Transverse colon (tissue), 4 donors: ENCODE results near the gene GABRR2. TPM values are rescaled to one million over a fixed set of nuclear protein-coding genes. Genes with fewer than 3 reads are reported as not detected.

Experiments used
- DNase-seq: peaks from one replicate; pipeline ENCODE4 v3.0.0-alpha.2; 2019
- H3K27ac ChIP-seq, 4 donors: fragments of 200-600 bp; sonication (generic); 2 replicates each; pipeline ENCODE4 v1.5.1; 2016 to 2018; ENCODE audit warnings: inconsistent platforms in 4 of 4
- H3K27me3 ChIP-seq: fragments of 200-600 bp; sonication (generic); 2 replicates; pipeline ENCODE4 v1.5.1; 2017; ENCODE audit warnings: inconsistent platforms
- H3K36me3 ChIP-seq, 4 donors: fragments of 200-600 bp; sonication (generic); 2 replicates each; pipeline ENCODE4 v1.5.1; 2017 to 2019; ENCODE audit warnings: inconsistent platforms in 4 of 4
- H3K4me1 ChIP-seq, 4 donors: fragments of 200-600 bp; sonication (generic); 2 replicates each; pipeline ENCODE4 v1.5.1; 2017 to 2020; ENCODE audit warnings: inconsistent platforms in 4 of 4
- H3K4me3 ChIP-seq, 4 donors: fragments of 200-600 bp; sonication (generic); 1 replicate in 1 of 4; 2 replicates in 3 of 4; pipeline versions ENCODE4 v1.5.1 to v1.6.1; 2017 to 2019; ENCODE audit warnings: inconsistent platforms in 4 of 4
- H3K9me3 ChIP-seq, 2 donors: fragments of 200-600 bp; sonication (generic); 2 replicates each; pipeline ENCODE4 v1.5.1; 2017 to 2019; ENCODE audit warnings: inconsistent platforms in 2 of 2
- CTCF ChIP-seq, 5 experiments: fragments of 200-600 bp in 3 of 5; fragments of 450-650 bp in 2 of 5; sonication (generic) in 3 of 5; IDR thresholded peaks; 1 replicate in 2 of 5; 2 replicates in 3 of 5; pipeline ENCODE4 v1.5.1; 2016 to 2017; ENCODE audit warnings: antibody characterized with exemption in 5 of 5, inconsistent platforms in 3 of 5, mild to moderate bottlenecking in 2 of 5, moderate library complexity in 1 of 5
- EP300 ChIP-seq: sonication (generic); formaldehyde crosslinking; IDR thresholded peaks from one replicate; pipeline ENCODE4 v1.6.1; 2017; ENCODE audit warnings: antibody characterized with exemption, low read depth
- POLR2A ChIP-seq: fragments of 450-650 bp; IDR thresholded peaks from one replicate; pipeline ENCODE4 v1.6.1; 2016; ENCODE audit warnings: antibody characterized with exemption, mild to moderate bottlenecking, moderate library complexity
- POLR2AphosphoS5 ChIP-seq, 3 donors: sonication (generic); formaldehyde crosslinking; IDR thresholded peaks; one replicate each; pipeline ENCODE4 v1.6.1; 2016; ENCODE audit warnings: antibody characterized with exemption in 3 of 3
- WGBS, 2 donors: methylation state at CpG; one replicate each; pipeline ENCODE4 v1.1.5; 2018; ENCODE audit warnings: low coverage in 1 of 2; 5-methylcytosine and 5-hydroxymethylcytosine counted together
- in situ Hi-C, 4 donors: fragments of 200-750 bp; cut with MboI; loops; one replicate each; pipeline versions ENCODE4 v1.15.0 to v1.15.1; 2017; ENCODE audit warnings: low sequenced_read_pairs in 3 of 4, low pct_ligation_motif_present in 1 of 4, low pct_unique_long_range_greater_than_20kb in 1 of 4
- intact Hi-C: fragments of 100-400 bp; cut with DNase I; formaldehyde crosslinking; loops from one replicate; pipeline ENCODE4 v1.15.1; 2023; ENCODE audit warnings: low total_unique reads
- total RNA-seq, 4 donors: library from RNA; depleted of rRNA; stranded (reverse); fragments of >200 nt; gene quantifications; one replicate each; pipeline ENCODE4 v1.1.0, GENCODE V29; 2016

Gene GABRR2
- total RNA-seq, 4 donors from 2014 or later: 1.1 to 4.3 (median 1.2) TPM; not detected in 1

GRCh38 chr6:89317067-89317466 lies 2.0 kb upstream of the GABRR2 start:
- in situ Hi-C loops (no loop called here), intact Hi-C loops (no loop called here)
- no peak for DNase-seq
- Histone ChIP-seq H3K27ac (no peak overlapping the region), H3K4me3 (no peak overlapping the region), H3K4me1 (peaks cover 9 to 16% (median 12%) of the 10 kb centered on the region in 4 donors), H3K27me3 (no peaks in the 10 kb centered on the region), H3K9me3 (no peaks in the 10 kb centered on the region), H3K36me3 (no peaks in the 10 kb centered on the region)
- TF ChIP-seq POLR2A (no peak), CTCF (IDR thresholded peaks at IDR 0.05) (no peak), POLR2AphosphoS5 (IDR thresholded peaks at IDR 0.05) (no peak), EP300 (no peak)

DNA sequence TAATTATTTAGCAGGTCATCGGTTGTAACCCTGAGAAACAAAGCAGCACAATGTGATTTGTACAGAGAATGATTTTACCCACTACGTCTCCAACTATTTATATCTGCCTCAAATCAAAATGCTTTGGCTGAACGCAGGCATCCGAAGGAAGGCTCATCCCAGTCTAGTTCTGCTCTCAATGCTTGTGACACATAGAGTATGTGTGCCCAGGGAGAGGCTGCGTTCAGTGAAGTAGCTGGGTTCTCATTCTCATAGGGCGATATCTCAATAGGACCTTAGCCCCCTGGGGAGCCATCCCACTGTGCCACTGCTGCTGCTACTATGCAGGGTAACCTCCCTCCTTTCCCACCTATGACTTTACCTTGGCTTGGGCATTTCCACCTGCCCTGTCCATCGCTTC lies 407 bp downstream of the GABRR2 start:
- in situ Hi-C loops: no loop called here
- TF ChIP-seq EP300 (no peak), CTCF (IDR thresholded peaks at IDR 0.05) (no peak), POLR2AphosphoS5 (IDR thresholded peaks at IDR 0.05) (no peak), POLR2A (no peak)
- intact Hi-C loops: no loop called here
- no peaks in the 10 kb centered on the region for H3K36me3 ChIP-seq
- WGBS, 2 donors: 89 to 96% methylated on average over 4 to 7 of the region's 7 CpGs
- no peaks in the 10 kb centered on the region for H3K9me3 ChIP-seq
- H3K4me3 ChIP-seq: no peak overlapping the region
- H3K4me1 ChIP-seq: peaks cover 13 to 30% (median 17%) of the 10 kb centered on the region in 4 donors
- DNase-seq: no peak
- H3K27ac ChIP-seq: no peak overlapping the region
- H3K27me3 ChIP-seq: no peaks in the 10 kb centered on the region

DNA sequence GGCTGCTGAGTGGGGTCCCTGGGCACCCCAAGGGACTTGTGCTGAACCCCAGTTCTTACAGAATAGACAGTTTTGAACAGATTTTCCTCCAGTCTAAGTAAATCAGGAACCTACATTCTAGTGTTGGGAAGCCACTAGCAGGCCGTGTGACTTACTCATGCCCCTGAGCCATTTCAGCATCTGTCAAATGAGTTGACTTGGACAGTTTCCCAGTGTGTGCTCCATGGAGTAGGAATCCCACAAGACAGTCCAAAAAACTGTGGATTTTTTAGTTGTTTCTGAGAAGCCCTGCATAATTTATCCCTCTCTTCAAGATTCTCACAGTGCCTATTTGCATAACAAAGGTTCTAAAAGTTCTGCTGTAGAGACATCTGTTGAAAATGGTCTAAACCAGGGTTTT lies 2.1 kb downstream of the GABRR2 start:
- Histone ChIP-seq H3K9me3 (no peaks in the 10 kb centered on the region), H3K4me3 (no peak overlapping the region), H3K4me1 (peaks cover 13 to 30% (median 17%) of the 10 kb centered on the region in 4 donors), H3K36me3 (no peaks in the 10 kb centered on the region), H3K27ac (peak overlapping the region; percentile 39 to 64 (median 58)), H3K27me3 (no peaks in the 10 kb centered on the region)
- in situ Hi-C loops (no loop called here), intact Hi-C loops (no loop called here)
- 33 to 60% methylated on average over 1 of the region's 1 CpG for WGBS, 2 donors
- TF ChIP-seq EP300 (no peak), CTCF (IDR thresholded peaks at IDR 0.05) (no peak), POLR2A (no peak), POLR2AphosphoS5 (IDR thresholded peaks at IDR 0.05) (no peak)
- no peak for DNase-seq

DNA sequence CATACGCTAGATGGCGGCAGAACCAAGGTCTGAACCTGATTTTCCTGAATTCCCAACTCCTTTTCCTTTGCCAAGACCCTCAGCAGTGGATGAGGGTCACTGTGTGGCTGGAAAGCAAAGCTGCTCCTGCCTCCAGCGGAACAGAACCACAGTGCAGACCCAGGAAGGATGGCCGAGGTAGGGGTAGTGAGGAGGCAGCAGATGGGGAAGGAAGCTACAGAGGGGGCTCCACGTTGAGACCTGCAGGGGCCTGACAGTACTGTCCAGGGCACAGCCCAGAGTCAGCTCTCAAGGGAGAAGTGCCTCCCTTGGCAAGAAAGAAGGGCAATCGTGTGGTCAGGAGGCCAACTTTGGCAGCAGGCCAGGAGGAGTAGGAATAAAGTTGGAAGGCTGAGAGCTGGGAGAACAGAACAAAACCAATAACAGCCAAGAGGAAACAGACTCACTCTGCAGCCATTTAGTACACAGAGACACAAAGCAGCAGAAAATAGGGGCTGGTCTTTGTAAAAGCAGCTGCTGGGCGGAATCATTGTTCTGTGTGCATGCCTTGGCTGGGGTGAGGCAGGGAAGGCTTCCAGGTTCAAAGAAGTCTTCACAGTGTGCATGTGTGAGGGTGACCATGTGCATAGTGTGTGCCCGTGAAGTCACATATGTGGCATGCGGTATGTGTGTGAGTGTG lies 3.1 kb downstream of the GABRR2 start:
- Histone ChIP-seq H3K4me1 (peaks cover 13 to 30% (median 17%) of the 10 kb centered on the region in 4 donors), H3K36me3 (no peaks in the 10 kb centered on the region), H3K9me3 (no peaks in the 10 kb centered on the region), H3K27ac (peak overlapping the region; percentile 39 to 64 (median 58)), H3K27me3 (no peaks in the 10 kb centered on the region), H3K4me3 (no peak overlapping the region)
- in situ Hi-C loops: no loop called here
- intact Hi-C loops: no loop called here
- peak; percentile 55 for DNase-seq
- TF ChIP-seq POLR2AphosphoS5 (IDR thresholded peaks at IDR 0.05): no peak
- no peak for TF ChIP-seq POLR2A
- TF ChIP-seq CTCF (IDR thresholded peaks at IDR 0.05): peak in 3 of 5 experiments; percentile 16 to 32 (median 19)
- no peak for TF ChIP-seq EP300
- 5 to 47% methylated on average over 3 to 9 of the region's 9 CpGs for WGBS, 2 donors
